LoVo (cell line): ENCODE results near the gene GREB1.

ENCODE experiments used
- DNase-seq: peaks from one replicate; pipeline ENCODE4 v3.0.0-alpha.2; 2016; ENCODE audit warnings: low spot score

Gene GREB1

DNA sequence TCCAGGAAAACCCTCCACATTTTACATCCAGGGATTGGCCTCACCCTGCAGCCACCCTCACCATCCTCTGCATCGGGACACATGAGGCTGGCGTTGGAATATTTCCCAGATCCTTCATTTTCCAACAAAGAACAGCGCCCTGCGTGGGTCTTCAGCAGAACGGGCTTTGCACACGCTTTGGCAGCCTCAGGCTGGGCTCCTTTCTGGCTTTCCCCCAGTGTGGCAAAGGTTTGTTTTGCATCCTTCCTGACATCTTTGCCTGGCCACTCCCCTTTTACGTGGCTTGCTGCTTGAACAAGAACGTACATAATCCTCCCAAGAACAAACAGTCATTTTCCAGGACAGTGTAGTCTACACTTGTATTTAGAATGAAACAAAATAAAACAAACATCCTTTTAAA is 25.6 kb upstream of the GREB1 start:
- no peak for DNase-seq

DNA sequence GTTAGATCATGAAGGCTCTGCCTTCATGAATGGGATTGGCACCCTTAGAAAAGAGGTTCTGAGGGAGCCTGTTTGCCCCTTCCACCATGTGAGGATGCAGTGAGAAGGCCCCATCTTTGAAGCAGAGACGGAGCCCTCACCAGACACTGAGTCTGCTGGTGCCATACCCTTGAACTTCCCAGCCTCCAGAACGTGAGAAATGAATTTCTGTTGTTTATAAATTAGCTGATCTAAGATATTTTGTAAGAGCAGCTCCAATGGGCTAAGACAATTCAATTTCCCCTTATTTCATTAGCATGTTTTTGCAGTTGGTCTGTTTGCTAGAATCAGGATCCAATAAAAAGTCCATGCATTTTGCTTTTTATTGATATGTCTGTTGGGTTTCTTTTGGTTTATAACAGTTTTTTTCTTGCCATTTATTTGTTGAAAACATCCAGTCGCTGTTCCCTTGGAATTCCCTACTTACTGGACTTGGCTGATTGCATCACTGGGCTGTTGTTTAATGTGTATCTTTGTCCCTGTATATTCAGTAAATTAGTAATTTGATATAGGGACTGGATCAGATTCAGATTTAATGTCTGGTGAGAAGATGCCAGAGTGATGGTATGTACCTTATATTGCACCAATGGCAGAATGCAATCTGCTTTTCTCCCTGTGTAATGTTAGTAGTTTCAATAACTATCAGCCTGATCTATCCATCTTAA is 24.0 kb upstream of the GREB1 start:
- DNase-seq = no peak

DNA sequence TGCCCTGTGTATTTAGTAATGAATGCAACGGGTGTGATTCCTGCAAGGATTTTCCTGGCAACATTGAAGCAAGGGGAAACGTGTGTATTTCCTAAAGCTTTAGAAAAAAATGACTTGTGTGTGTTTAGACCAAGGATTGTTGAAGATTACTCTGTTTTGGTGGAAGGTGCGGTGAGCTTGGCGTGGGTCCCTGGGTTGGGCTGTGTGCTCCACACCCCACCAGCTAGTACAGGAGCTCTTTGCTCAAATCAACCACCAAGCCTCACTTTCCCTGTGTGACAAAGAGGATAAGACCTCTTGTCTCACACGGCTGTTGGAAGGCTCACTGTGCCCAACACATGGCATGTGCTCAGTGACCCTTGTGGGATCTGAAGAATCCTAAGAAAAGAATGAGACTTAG is 21.4 kb upstream of the GREB1 start:
- DNase-seq = no peak

DNA sequence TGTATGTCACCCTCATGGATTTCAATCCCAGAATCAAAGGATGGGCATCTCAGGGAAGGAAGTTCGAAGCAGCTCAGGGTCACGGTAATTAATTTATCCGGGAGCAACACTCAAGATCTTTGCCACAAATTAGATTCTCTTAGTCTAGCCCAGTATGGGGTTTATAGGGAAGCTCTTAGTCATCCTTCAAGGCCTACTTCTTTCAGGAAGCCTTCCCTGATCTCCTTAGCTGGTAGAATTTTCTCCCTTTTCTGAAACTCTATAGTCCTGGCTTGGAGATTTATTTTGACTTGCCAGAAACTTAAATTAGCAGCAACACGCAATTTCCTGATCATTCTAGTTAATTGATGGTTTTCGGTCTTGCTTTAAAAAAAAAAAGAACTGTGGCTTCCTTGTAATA is 20.5 kb upstream of the GREB1 start:
- DNase-seq = no peak

DNA sequence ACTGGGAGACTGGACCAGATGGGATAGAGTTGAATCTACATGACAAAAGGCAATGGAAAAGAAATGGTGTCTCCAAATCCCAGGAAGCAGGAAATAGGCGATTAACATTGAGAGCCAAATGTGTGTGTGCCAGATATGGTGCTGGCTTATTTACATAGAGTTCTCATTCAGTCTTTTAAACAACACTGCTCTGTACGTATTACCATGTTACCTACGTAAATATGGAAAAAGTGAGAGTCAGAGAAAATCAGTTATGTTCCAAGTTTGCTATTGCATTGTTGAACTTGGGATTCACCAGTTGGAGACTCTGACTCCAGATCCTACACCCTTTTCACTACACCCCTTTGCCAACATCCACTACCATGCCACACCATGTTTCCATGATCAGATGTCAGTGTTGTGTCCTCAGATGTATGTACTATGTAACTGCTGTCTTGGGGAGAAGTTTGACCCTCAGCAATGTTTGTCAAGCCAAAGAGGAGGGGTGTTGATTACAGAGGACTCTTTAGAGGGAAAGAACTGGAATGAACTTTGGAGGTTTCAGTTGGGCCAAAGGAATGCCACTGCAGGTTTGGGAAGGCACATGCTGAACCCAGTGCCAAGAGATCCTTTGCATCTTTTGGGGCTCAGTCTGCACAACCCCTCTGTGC is 19.6 kb upstream of the GREB1 start:
- no peak for DNase-seq

DNA sequence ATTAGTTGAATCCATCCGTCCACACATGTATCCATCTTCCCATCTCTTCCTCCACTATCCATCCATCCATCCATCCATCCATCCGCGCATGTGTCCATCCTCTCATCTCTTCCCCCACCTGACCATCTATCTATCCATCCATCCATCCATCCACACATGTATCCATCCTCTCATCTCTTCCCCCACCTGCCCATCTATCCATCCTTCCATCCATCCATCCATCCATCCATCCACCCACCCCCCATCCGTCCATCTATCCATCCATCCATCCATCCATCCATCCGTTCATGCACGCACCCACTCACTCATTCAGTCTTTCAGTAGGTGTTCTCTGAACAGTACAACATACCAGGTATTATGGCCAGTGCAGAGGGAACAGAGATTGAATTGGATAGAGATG is 18.9 kb upstream of the GREB1 start:
- DNase-seq = no peak

DNA sequence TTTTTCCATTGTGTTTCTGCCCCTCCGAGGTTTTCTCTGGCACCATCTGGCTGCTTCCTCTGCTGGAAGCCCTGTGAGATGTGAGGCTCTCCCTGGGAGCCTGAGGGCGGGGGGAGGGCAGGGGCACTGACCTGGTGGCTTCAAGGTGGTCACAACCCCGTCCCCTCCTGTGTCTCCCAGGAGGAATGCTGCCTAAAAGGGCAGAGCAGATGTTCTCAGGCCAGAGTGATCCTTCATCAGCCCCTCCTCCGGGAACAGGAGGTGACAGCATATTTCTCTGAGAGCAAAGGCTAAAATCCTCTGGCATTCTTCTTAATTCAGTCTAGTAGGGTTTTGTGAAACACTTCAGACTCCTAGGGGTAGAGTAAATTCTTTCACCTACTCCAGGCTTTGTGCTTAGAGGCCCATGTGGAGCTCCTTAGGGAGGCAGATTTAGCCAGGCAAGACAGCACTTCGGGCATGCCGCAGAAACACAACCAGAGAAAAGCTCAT is 18.3 kb upstream of the GREB1 start:
- DNase-seq = no peak

DNA sequence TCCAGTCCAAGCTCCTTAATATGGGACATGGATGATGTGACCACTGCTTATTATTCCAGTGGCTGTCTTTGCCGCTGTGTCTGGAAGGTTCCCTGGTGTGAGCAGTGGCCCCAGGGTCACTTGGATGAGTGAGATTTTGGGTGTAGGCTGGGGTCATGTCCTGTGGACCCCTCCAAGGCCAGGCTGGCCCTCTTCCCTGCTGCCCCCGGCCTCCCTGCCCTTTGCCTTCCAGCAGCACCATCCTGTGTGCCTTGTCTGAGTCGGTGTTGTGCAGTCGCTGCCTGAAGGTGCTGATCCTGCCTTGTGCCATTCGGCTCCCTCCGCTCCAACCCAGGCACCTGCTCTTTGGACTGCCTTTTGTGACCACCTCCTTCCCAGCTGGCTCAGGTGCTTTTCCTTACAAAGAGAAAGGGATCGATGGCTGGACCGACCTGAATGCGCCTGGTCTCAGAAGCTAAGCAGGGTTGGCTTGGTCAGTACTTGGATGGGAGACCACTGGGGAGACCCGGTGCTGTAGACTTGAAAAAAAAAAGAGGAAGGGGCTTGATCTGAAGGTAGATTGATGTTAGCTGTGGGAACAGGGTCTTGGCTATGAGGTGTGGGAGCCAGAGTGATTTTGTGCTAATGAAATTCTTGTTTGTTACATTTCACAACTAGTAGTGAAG is 16.7 kb upstream of the GREB1 start:
- no peak for DNase-seq

DNA sequence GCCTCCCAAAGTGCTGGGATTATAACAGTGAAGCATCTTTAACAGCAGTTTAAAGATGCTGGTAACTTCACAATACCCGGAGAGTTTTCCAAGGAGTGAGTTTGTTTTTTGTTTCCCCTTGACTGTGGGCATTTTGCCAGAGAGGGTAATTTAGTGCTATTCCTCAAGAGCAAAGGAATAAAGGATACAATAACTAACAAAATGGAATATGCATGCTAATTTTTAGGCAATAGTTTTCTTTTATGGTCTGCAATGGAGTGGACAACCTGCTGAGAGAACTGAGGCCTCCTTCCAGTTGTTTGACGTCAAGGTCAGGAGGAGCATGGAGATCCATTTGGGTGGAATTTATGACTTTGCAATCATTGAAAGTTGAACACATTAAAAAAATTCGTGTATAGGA is 15.9 kb upstream of the GREB1 start:
- no peak for DNase-seq

DNA sequence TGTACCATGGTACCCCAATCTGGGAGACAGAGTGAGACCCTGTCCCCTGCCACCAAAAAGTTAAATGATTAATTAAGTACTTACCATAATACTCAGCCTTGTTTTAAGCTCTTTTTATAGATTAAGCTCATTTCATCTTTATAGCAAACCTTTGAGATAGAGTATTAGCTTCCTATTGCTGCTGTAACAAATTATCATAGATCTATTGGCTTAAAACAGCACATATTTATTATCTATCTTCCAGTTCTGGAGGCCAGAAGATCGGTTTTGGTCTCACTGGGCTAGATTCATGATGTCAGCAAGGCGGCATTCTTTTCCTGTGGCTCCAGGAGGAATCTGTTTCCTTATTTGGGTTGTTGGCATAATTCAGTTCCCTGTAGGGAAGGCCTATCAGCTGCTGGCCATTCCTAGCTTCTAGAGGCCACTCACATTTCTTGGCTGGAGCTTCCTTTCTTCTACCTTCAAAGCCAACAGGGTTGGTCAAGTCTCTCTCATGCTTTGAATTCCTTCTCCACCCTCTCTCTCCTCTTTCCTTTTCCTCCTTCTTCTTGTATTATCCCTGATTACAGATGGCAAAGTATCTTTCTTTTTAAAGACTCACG is 13.7 kb upstream of the GREB1 start:
- DNase-seq = no peak

DNA sequence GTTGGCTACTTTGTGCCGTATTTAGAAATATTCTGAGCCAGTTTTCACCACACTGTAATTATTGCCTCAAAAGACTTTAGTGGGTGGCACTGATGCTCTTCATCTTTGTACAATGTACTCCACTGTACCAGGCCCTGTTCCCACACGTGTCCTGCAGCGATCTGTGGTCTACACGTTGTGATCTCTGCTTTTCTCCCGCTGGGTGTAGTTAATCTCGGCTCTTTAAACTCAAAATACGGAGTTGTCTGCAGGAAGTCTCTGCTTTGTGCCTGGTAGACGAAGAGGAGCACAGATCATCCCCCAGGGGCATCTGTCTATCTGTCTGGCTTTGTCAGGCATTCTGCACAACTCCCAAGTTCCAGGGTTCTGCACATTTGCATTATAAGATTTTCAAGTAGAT is 12.1 kb upstream of the GREB1 start:
- DNase-seq = no peak

DNA sequence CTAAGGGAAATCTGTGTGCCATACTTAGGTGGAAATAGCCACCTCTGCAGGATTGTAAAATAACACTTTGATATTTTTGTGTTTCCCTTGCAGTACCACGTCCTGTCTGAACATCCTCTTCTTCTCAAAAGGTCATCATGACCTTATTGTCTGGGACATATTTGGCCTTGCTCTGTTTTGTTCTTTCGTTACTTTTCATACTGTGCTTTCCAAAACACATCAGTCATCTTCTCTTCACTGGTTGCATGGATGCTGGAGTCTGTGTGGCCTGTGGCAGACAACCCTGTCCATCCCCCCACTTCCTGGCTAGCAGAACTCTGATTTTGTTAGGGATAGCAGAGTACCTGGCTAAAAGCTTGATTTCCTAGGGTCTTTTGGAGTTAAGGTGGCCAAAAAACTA is 9.4 kb upstream of the GREB1 start:
- no peak for DNase-seq

DNA sequence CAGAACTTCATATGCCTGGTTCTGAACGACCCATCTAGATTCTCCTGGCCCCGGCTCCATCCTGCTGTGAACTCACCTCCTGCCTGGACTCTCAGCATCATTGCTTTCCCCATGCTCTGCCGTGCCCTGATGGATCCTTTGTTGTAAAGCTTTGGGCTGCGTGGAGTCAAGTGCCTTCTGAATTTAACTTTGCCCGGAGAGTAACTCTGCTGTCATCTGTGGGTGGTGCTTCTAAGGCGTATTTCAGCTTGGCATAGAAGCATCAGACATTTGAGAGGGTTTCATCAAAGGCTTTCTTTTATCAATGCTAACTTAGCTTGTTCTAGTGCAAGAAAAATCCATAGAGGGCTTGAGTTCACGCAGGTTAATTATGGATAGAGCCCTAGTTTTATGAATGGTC is 8.1 kb upstream of the GREB1 start:
- DNase-seq = no peak

DNA sequence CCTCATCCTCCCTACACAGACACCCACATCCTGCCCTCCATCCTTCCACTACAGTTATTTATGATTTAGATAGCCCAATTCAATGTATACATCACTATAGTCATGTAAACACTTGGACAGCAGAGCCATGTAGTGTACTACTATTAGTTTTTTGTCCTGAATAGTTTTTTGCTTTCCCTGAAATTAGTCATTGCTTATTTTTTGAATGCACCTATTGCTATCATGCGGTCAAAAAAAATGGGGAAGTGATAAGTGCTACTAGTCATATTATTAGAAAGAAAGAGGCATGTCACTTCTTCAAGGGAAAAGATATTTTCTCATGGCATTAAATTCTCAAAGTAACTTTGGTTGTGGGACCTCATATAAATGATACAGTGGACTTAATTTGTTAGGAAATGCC is 6.8 kb upstream of the GREB1 start:
- DNase-seq = no peak

DNA sequence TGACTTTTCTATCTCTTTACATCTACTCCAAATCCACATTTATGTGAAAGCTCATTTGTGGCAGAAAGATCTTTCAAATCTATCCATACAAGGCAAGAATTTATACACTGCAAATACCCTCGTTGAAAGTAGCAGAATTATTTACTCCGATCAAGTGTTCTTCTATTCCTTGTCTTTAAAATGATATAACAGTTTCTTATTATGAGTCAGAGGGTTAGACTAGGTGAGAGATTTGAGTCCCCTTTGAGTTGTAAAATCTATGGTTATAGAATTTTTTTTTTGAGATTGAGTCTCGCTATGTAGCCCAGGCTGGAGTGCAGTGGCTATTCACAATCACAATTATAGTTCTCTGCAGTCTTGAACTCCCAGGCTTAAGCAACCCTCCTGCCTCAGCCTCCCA is 5.6 kb upstream of the GREB1 start:
- no peak for DNase-seq

DNA sequence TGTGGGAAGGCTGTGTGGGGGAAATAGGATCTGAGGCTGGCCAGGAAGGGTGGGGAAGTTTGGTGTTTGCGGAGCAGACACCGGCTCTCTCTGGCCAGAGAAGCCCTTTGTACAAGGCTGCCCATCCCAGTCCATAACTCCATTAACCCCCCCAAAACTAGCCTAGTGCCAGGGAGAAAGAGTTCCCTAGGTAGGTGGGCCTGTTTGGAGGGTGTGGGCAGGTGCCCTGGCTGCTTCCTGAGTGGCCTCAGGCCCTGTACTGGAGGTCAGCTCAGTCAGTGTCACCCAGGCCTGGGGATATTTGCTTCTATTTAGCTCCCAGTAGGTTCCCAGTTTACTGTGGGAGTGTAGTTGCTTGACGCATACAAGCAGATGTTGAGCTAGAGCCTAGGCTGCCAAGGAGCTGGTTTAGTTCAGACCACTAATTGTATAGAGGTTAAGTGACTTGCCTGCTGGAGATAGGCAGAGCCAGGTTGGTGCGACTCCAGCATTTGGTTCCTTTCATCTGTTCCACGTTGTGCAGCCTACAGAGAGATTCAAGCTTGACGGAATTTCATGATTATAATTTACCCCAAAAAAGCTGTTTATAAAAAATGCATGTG is 2.9 kb upstream of the GREB1 start:
- no peak for DNase-seq

DNA sequence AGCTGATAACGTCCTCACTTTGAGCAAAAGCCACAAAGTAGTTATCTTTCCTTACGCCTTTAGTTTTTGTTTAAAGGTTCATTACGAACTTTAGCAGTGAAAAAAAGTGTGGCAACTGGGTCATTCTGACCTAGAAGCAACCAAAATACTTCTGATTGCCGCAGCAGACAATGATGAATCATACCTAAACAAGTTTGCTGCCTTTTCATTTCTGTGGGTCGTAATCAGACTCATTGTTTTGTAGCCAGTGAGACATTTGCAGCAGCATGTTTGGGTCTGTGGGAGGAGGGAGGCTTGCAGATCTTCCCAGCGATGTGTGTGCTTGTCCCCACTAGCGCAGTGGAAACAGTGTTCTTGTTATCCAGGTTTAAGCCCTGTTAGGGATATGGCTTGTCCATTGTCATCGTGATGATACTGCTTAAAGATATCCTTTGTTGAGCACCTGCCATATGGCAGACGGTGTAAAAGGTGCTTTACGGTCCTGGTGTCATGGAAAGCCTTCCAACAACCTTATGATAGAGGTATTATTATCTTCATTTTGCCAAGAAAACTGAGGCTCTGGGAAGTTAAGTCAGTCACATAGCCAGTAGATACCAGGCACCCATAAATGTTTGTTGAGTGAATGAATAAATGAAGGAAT is 1.3 kb upstream of the GREB1 start:
- no peak for DNase-seq

DNA sequence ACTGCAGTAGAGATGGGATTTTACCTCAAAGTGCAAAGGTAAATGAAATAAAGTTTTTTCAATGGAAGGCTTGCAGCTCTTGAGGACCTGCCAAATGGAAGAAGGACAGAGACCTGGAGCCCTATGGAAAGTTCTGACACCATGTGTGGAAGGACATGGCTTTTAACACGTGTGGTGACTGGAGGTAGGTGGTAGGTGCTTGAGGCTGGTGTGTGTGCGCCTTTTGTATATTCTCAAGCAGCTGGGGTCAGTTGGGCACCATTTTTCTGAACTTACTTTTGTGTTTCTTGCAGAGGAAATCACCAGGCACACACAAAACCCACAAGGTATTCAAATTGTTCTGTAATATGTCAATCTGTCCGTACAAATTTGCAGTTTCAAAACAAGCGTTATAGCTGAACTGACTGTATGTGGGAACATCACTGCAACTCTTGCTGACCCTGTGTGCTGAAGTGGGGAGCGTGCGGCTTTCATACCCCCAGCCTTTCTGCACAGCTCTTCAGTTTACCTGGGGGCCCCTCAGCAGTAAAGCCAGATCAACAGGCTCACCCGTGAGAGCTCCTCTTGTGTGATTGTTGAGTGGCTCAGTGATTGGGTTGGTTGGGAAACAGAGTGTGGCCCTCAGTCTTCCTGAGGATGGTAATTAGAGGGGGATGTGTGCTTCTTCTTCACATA is 363 bp downstream of the GREB1 start:
- no peak for DNase-seq

DNA sequence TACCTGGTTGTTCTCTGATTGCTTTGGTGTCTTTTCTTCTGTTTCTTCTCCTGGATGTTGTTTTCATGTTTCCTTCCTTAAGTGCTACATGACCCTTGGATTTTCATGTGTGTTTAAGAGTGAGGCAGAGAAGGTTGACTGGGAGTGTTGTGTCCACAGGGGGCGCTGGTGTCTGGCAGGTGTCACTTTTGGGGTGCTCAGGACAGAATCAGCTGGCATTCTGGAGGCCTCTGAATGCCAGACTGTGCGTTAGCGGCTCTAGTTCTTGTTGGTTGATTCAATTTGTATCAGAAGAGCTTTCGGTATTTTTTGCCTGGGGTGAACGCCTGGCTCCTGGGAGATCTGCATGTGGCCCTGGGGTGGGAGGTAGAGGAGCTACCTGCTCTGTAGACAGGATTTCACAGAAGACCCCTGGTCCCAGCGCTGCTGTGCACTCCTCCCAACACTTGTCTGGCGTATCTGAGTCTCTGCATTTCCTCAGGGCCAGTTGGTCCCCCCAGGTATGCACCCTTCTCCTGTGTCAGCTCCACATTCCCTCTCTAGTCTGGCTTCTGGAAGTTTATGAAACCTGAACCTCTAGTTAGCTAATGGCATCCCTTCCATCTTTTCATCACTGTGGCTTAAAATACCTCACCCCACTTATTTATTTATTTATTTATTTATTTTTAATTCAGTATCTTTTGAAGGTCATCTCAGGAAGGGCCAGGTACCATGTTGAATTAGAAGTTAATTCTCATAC is 1.1 kb downstream of the GREB1 start:
- DNase-seq = no peak

DNA sequence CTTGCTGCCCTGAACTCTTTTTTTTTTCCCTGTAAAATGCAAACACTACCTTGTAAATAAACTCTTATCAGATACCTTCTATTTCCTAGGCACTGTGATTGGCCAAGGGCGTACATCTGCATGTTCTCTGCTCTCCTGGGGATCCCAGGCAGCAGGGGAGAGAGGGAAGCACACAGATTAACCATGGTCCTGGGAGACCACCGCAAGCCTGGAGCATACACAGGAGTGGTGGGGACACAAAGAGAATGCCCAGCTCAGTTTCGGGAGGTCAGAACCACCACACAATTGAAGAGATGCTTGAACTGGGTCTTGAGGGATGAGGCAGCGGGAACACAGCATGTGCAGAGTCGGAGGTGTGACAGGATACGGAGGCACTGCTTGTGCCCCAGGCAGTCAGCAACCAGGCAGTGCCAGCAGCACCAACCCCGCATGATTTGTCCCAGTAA is 2.1 kb downstream of the GREB1 start:
- DNase-seq = no peak

DNA sequence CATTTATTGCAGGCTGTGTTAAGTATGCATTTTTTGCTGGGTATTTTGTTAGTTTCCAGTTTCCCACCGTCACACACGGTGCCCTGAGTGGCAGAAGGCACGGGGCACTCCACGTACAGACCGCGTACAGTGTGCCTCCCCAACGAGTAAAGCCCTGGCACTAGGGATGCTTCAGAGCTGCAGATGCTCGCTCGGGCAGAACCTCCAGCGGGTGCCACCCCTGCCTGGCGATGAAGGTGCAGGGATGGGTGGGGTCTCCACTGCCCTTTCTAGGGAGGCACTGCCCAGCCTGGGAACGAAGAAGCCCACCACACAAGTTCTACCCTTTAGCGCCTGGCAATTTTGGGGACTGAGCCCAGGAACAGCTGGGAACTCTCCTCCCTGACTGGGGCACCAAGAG is 4.1 kb downstream of the GREB1 start:
- DNase-seq = no peak
